T-helper 1 cell treated with Interleukin-12 subunit alpha and Interleukin-12 subunit beta and Interleukin-4 antibody, amounts not matched to agents 30 ng/mL and 1 ng/mL, for 36 hours (primary cell): ENCODE results near the gene CFAP77. TPM values are rescaled to one million over a fixed set of nuclear protein-coding genes. Genes with fewer than 3 reads are reported as not detected.

ENCODE experiments used
- intact Hi-C: fragments of 100-400 bp; cut with micrococcal nuclease; formaldehyde crosslinking; loops from one replicate; pipeline ENCODE4 v1.15.1; 2024
- total RNA-seq: library from RNA; stranded (reverse); gene quantifications from 2 replicates; pipeline ENCODE4 v1.2.3, GENCODE V29; 2022

Gene CFAP77
- total RNA-seq, 1 donor from 2014 or later: not detected

GRCh38 chr9:132487351-132487791 lies 77.4 kb downstream of the CFAP77 start:
- intact Hi-C loops: loop anchor here (1.0 kb wide), 2 partner anchors 20 to 78 kb away; no protein-coding TSS in a partner anchor

- intact Hi-C loops: loop anchor here (1.0 kb wide), 2 partner anchors 19 to 79 kb away; no protein-coding TSS in a partner anchor
These were observed 78.0 kb downstream of the CFAP77 start for GRCh38 chr9:132487980-132488535.

GRCh38 chr9:132488626-132489025 lies 78.6 kb downstream of the CFAP77 start:
- intact Hi-C loops: no loop called here

- intact Hi-C loops: no loop called here
These were observed 79.5 kb downstream of the CFAP77 start for GRCh38 chr9:132489536-132489935.

- intact Hi-C loops: no loop called here
These were observed 84.8 kb downstream of the CFAP77 start for GRCh38 chr9:132494857-132495256.

- intact Hi-C loops: no loop called here
These were observed 87.7 kb downstream of the CFAP77 start for GRCh38 chr9:132497731-132498130.

GRCh38 chr9:132498531-132499210 lies 88.7 kb downstream of the CFAP77 start:
- intact Hi-C loops: no loop called here

- intact Hi-C loops: no loop called here
These were observed 89.2 kb downstream of the CFAP77 start for GRCh38 chr9:132499251-132499650.

GRCh38 chr9:132500193-132500592 lies 90.2 kb downstream of the CFAP77 start:
- intact Hi-C loops: loop anchor here (10.0 kb wide), 1 partner anchor 155 kb away; no protein-coding TSS in a partner anchor

GRCh38 chr9:132502480-132502879 lies 92.5 kb downstream of the CFAP77 start:
- intact Hi-C loops: loop anchor here (10.0 kb wide), 1 partner anchor 152 kb away; no protein-coding TSS in a partner anchor

GRCh38 chr9:132503116-132503515 lies 93.1 kb downstream of the CFAP77 start:
- intact Hi-C loops: loop anchor here (10.0 kb wide), 1 partner anchor 152 kb away; no protein-coding TSS in a partner anchor

- intact Hi-C loops: loop anchor here (10.0 kb wide), 1 partner anchor 150 kb away; no protein-coding TSS in a partner anchor
These were observed 94.5 kb downstream of the CFAP77 start for GRCh38 chr9:132504488-132504887.

- intact Hi-C loops: loop anchor here (5.0 to 10.0 kb wide), 2 partner anchors 74 to 149 kb away; no protein-coding TSS in a partner anchor
These were observed 96.1 kb downstream of the CFAP77 start for GRCh38 chr9:132505991-132506655.

GRCh38 chr9:132506977-132507669 lies 97.1 kb downstream of the CFAP77 start:
- intact Hi-C loops: loop anchor here (1.0 to 10.0 kb wide), 6 partner anchors 20 to 465 kb away; no protein-coding TSS in a partner anchor

- intact Hi-C loops: loop anchor here (1.0 to 10.0 kb wide), 7 partner anchors 21 to 464 kb away; no protein-coding TSS in a partner anchor
These were observed 97.9 kb downstream of the CFAP77 start for GRCh38 chr9:132507670-132508469.

- intact Hi-C loops: loop anchor here (2.0 to 10.0 kb wide), 3 partner anchors 65 to 145 kb away; no protein-coding TSS in a partner anchor
These were observed 100.2 kb downstream of the CFAP77 start for GRCh38 chr9:132509928-132510874.

- intact Hi-C loops: no loop called here
These were observed 101.4 kb downstream of the CFAP77 start for GRCh38 chr9:132511191-132511999.

GRCh38 chr9:132513416-132513815 lies 103.4 kb downstream of the CFAP77 start:
- intact Hi-C loops: no loop called here
